ENCODE measurements around the gene DNAJC19. TPM values are rescaled to one million over a fixed set of nuclear protein-coding genes. Genes with fewer than 3 reads are reported as not detected.

The DNAJC19 gene
- total RNA-seq, 1 experiment from 2014 or later: 82.0 TPM

- Histone ChIP-seq H3K14ac (ENCODE audit: insufficient read depth, low read length) (no peak overlapping the region), H2AFZ (ENCODE audit: low read length) (no peak overlapping the region), H3K9ac (ENCODE audit: extremely low read depth, insufficient read length, low read length) (no peak overlapping the region), H3K23ac (ENCODE audit: insufficient read length, low read depth, low read length) (no peak overlapping the region), H2BK12ac (ENCODE audit: insufficient read length, low read depth, low read length) (no peak overlapping the region), H2BK20ac (ENCODE audit: low read depth, low read length, poor library complexity, severe bottlenecking) (no peak overlapping the region), H3K79me1 (ENCODE audit: insufficient read depth, low read depth, low read length, poor library complexity, severe bottlenecking) (no peaks in the 10 kb centered on the region), H3K27me3 (ENCODE audit: insufficient read depth, low read length) (no peaks in the 10 kb centered on the region), H4K8ac (replicated peaks; ENCODE audit: insufficient read length, low read depth, low read length) (no peak overlapping the region), H2BK120ac (ENCODE audit: low read depth, low read length, poor library complexity, severe bottlenecking) (no peak overlapping the region), H3K79me2 (ENCODE audit: insufficient read depth, low read length) (no peaks in the 10 kb centered on the region), H4K5ac (ENCODE audit: insufficient read length, low read depth, low read length) (no peak overlapping the region), H2AK5ac (ENCODE audit: insufficient read length, low read length) (no peak overlapping the region), H4K20me1 (ENCODE audit: control insufficient read depth, insufficient read depth, insufficient read length) (no peaks in the 10 kb centered on the region), H3K23me2 (ENCODE audit: insufficient read length, low read depth, low read length, poor library complexity, severe bottlenecking) (no peaks in the 10 kb centered on the region), H3K56ac (ENCODE audit: insufficient read length, low read depth, low read length) (no peak overlapping the region), H3K18ac (ENCODE audit: insufficient read length, low read depth, low read length) (no peak overlapping the region), H3K4ac (ENCODE audit: low read depth, low read length) (no peak overlapping the region), H3K27ac (ENCODE audit: insufficient read length, low read depth, low read length) (no peak overlapping the region), H2BK5ac (ENCODE audit: insufficient read length, low read length) (no peak overlapping the region), H3K9me3 (ENCODE audit: control insufficient read depth, low read depth, low read length) (no peaks in the 10 kb centered on the region), H3K4me2 (ENCODE audit: insufficient read depth, insufficient read length, low read length) (no peak overlapping the region), H4K91ac (ENCODE audit: insufficient read length, low read depth, low read length) (no peak overlapping the region), H2BK15ac (ENCODE audit: low read depth, low read length) (no peak overlapping the region), H3T11ph (ENCODE audit: low read length) (no peak overlapping the region), H3K4me1 (ENCODE audit: insufficient read depth, low read length) (no peaks in the 10 kb centered on the region)
- Mint-ChIP-seq H3K27me3 (ENCODE audit: low read depth) (no peaks in the 10 kb centered on the region), H3K36me3 (ENCODE audit: insufficient read depth in 1 of 3, low read depth in 3 of 3) (peaks cover 24 to 72% (median 60%) of the 10 kb centered on the region in 3 experiments; a peak in 6 of 7 replicates), H3K27ac (no peak overlapping the region), H3K4me1 (no peaks in the 10 kb centered on the region), H3K9me3 (no peaks in the 10 kb centered on the region), H3K4me3 (no peak overlapping the region)
- no peak for DNase-seq
- TF ChIP-seq, protein P1, sequence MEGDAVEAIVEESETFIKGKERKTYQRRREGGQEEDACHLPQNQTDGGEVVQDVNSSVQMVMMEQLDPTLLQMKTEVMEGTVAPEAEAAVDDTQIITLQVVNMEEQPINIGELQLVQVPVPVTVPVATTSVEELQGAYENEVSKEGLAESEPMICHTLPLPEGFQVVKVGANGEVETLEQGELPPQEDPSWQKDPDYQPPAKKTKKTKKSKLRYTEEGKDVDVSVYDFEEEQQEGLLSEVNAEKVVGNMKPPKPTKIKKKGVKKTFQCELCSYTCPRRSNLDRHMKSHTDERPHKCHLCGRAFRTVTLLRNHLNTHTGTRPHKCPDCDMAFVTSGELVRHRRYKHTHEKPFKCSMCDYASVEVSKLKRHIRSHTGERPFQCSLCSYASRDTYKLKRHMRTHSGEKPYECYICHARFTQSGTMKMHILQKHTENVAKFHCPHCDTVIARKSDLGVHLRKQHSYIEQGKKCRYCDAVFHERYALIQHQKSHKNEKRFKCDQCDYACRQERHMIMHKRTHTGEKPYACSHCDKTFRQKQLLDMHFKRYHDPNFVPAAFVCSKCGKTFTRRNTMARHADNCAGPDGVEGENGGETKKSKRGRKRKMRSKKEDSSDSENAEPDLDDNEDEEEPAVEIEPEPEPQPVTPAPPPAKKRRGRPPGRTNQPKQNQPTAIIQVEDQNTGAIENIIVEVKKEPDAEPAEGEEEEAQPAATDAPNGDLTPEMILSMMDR (conservative IDR thresholded peaks at IDR 0.05): no peak
- no CpG with 5 or more reads among the region's 6 CpGs for WGBS (ENCODE audit: extremely low coverage, insufficient read length, low lambda C conversion rate)
These were observed 18.6 kb downstream of the DNAJC19 start for GRCh38 chr3:180970931-180971330.
